HFFc6 (cell line): ENCODE results near the gene SH3PXD2B. TPM values are rescaled to one million over a fixed set of nuclear protein-coding genes. Genes with fewer than 3 reads are reported as not detected.

ENCODE experiments used
- DNase-seq: peaks from one replicate; pipeline ENCODE4 v3.0.0-alpha.2; 2018
- H3K27ac Mint-ChIP-seq: 2 replicates; pipeline ENCODE4 v1.8.0; 2020; ENCODE audit warnings: mild to moderate bottlenecking, mixed read lengths
- H3K27me3 Mint-ChIP-seq: 2 replicates; pipeline ENCODE4 v1.8.0; 2021; ENCODE audit warnings: mild to moderate bottlenecking, moderate library complexity, mixed read lengths; ENCODE audit not compliant: insufficient read depth
- H3K36me3 Mint-ChIP-seq: 2 replicates; pipeline ENCODE4 v1.8.0; 2021; ENCODE audit warnings: low read depth, mixed read lengths
- H3K4me1 Mint-ChIP-seq: 2 replicates; pipeline ENCODE4 v1.8.0; 2020; ENCODE audit warnings: low read depth, mixed read lengths
- H3K4me3 Mint-ChIP-seq: 2 replicates; pipeline ENCODE4 v1.8.0; 2020; ENCODE audit warnings: mild to moderate bottlenecking, moderate library complexity, mixed read lengths
- H3K9me3 Mint-ChIP-seq: 2 replicates; pipeline ENCODE4 v1.8.0; 2020; ENCODE audit warnings: mild to moderate bottlenecking, mixed read lengths
- total RNA-seq, 6 experiments: library from RNA; stranded (reverse); fragmentation: NEBNext Ultra II Directional; extraction: Animal tissue kit (Norgen Biotek cat#: 25700); gene quantifications; 2 replicates in 1 of 6; 3 replicates in 5 of 6; pipeline ENCODE4 v1.2.3, GENCODE V29; 2021
- TF ChIP-seq, protein P1 (sequence below): fragments of 200-600 bp; sonication (generic); IDR thresholded peaks from 2 replicates; pipeline ENCODE4 v1.5.0; 2021; ENCODE audit warnings: antibody characterized with exemption, mild to moderate bottlenecking

The SH3PXD2B gene
- total RNA-seq, 6 experiments from 2014 or later, result 12.4 to 28.4 (median 24.3) TPM

DNA sequence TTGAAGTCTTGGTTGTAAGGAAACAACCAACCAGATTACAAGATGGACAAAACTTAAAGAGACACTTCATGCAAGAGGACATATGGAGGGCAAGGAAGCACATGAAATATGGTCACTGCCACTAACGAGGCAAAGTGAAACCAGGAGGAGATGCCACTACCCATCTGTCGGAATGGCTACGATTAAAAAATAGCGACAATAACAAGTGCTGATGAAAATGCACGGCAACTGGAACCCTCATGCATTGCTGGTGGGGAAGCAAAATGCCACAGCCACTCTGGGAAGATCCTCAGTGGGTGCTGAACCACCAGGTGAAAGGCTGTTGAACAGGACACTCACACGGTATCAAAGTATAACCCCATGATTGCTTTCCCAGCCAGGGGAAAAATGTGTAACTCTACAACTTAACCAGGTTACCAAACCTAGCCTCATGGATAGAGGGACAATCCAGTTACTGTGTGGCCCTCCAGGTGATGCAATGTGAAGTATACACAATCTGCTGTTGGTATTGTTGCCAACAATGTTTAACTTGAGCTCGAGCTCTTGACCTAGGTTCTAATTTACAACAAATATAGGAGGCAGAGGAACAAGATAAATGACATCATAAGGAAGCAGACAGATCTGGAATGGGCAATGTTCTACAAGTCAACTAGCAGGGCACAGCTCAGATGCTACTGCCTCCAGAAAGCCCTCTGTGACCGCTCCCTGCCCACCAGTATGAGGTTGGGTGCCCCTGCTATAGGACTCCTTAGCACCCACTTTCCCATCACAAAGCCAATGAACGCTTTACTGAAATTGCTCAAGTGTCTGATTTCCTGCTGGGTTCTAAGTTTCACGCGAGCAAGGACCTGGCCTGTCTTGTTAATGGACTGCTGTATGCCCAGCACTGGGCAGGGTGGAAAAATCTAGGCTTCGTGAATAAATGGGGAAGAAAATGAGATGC, 25.8 kb downstream of the SH3PXD2B start:
- H3K9me3 Mint-ChIP-seq, result no peaks in the 10 kb centered on the region
- H3K27ac Mint-ChIP-seq, result peak overlapping the region; percentile 71
- H3K27me3 Mint-ChIP-seq, result no peaks in the 10 kb centered on the region; the same call in 1 of the 2 replicates
- H3K36me3 Mint-ChIP-seq, result no peaks in the 10 kb centered on the region
- no peak for DNase-seq
- TF ChIP-seq, protein P1, sequence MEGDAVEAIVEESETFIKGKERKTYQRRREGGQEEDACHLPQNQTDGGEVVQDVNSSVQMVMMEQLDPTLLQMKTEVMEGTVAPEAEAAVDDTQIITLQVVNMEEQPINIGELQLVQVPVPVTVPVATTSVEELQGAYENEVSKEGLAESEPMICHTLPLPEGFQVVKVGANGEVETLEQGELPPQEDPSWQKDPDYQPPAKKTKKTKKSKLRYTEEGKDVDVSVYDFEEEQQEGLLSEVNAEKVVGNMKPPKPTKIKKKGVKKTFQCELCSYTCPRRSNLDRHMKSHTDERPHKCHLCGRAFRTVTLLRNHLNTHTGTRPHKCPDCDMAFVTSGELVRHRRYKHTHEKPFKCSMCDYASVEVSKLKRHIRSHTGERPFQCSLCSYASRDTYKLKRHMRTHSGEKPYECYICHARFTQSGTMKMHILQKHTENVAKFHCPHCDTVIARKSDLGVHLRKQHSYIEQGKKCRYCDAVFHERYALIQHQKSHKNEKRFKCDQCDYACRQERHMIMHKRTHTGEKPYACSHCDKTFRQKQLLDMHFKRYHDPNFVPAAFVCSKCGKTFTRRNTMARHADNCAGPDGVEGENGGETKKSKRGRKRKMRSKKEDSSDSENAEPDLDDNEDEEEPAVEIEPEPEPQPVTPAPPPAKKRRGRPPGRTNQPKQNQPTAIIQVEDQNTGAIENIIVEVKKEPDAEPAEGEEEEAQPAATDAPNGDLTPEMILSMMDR, result no peak
- H3K4me1 Mint-ChIP-seq, result peaks cover 36% of the 10 kb centered on the region
- peak overlapping the region; percentile 12; the same call in 1 of the 2 replicates for H3K4me3 Mint-ChIP-seq

GRCh38 chr5:172427202-172427601, 27.1 kb downstream of the SH3PXD2B start:
- Mint-ChIP-seq H3K9me3 (no peaks in the 10 kb centered on the region), H3K4me1 (peaks cover 36% of the 10 kb centered on the region), H3K36me3 (no peaks in the 10 kb centered on the region), H3K27ac (no peak overlapping the region), H3K4me3 (no peak overlapping the region), H3K27me3 (no peaks in the 10 kb centered on the region; the same call in 1 of the 2 replicates)
- DNase-seq, result no peak
- TF ChIP-seq, protein P1, result no peak

- Mint-ChIP-seq H3K4me3 (no peak overlapping the region), H3K9me3 (no peaks in the 10 kb centered on the region), H3K36me3 (no peaks in the 10 kb centered on the region)
Observed at GRCh38 chr5:172426086-172426485, 28.2 kb downstream of the SH3PXD2B start.

DNA sequence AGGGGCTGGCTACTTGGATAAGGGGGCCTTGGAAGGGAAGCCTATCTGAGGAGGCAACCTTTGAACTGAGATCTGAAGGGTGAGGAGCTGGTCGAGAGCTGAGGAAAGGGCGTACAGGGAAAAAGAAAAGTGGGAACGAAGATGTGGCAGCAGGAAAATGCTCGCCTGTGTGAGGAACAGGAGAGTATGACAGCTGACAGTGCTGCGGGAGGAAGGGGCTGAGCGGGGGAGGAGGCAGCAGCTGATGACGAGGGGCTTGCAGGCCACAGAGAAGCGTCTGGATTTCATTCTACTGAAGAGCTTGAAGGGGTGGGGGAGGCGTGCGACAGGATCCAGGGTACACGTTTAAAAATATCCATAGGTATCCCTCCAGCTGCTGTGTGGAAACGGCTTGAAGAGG, 28.9 kb downstream of the SH3PXD2B start:
- TF ChIP-seq, protein P1, result no peak
- Mint-ChIP-seq H3K27me3 (peaks cover 3% of the 10 kb centered on the region; the same call in 1 of the 2 replicates), H3K9me3 (no peaks in the 10 kb centered on the region), H3K27ac (no peak overlapping the region), H3K4me3 (no peak overlapping the region), H3K4me1 (peaks cover 47% of the 10 kb centered on the region), H3K36me3 (no peaks in the 10 kb centered on the region)
- DNase-seq, result no peak

More at GRCh38 chr5:172426086-172426485, 28.2 kb downstream of the SH3PXD2B start:
- peaks cover 41% of the 10 kb centered on the region for H3K4me1 Mint-ChIP-seq
- TF ChIP-seq, protein P1, result no peak
- H3K27me3 Mint-ChIP-seq, result peaks cover 3% of the 10 kb centered on the region; the same call in 1 of the 2 replicates
- no peak overlapping the region for H3K27ac Mint-ChIP-seq
- DNase-seq, result no peak

DNA sequence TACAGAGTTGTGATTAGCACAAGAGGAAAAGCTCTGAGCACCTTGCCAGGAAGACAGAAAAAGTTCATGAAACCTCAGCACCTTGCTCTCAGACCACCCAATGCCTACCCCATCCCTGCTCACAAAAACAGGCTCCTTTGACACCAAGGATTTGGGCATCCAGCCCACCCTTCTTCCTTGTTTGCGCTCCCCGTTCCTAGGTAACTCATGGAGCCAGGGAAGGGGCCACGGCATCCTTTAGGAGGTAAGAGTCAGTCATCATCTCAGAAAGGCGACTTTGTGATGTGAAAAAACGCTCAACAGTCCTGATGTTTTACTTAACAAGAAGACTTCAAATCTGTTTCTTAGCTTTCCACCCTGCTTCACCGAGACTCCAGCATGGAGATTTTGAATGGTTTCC, 29.5 kb downstream of the SH3PXD2B start:
- no peak overlapping the region for H3K27ac Mint-ChIP-seq
- peaks cover 47% of the 10 kb centered on the region for H3K4me1 Mint-ChIP-seq
- TF ChIP-seq, protein P1, result no peak
- no peaks in the 10 kb centered on the region for H3K36me3 Mint-ChIP-seq
- no peak overlapping the region for H3K4me3 Mint-ChIP-seq
- H3K27me3 Mint-ChIP-seq, result peaks cover 3% of the 10 kb centered on the region; the same call in 1 of the 2 replicates
- no peak for DNase-seq
- H3K9me3 Mint-ChIP-seq, result no peaks in the 10 kb centered on the region
